A673 (cell line): ENCODE data around the gene PELO.

Source experiments
- EZH2 ChIP-seq: fragments of 200-600 bp; sonication (generic); IDR thresholded peaks from 2 replicates; pipeline ENCODE4 v1.6.1; 2017; ENCODE audit warnings: borderline replicate concordance, low read depth, mild to moderate bottlenecking, mixed read lengths, antibody characterized with exemption, low read length; ENCODE audit not compliant: poor library complexity, severe bottlenecking
- TF ChIP-seq, protein P1 (sequence below): fragments of 300-800, 200-600 bp; sonication (generic); conservative IDR thresholded peaks from 2 replicates; pipeline ENCODE4 v1.5.1; 2017; ENCODE audit warnings: low read depth, mild to moderate bottlenecking, antibody characterized with exemption, low read length, moderate library complexity, mixed read lengths

- TF ChIP-seq, protein P1, sequence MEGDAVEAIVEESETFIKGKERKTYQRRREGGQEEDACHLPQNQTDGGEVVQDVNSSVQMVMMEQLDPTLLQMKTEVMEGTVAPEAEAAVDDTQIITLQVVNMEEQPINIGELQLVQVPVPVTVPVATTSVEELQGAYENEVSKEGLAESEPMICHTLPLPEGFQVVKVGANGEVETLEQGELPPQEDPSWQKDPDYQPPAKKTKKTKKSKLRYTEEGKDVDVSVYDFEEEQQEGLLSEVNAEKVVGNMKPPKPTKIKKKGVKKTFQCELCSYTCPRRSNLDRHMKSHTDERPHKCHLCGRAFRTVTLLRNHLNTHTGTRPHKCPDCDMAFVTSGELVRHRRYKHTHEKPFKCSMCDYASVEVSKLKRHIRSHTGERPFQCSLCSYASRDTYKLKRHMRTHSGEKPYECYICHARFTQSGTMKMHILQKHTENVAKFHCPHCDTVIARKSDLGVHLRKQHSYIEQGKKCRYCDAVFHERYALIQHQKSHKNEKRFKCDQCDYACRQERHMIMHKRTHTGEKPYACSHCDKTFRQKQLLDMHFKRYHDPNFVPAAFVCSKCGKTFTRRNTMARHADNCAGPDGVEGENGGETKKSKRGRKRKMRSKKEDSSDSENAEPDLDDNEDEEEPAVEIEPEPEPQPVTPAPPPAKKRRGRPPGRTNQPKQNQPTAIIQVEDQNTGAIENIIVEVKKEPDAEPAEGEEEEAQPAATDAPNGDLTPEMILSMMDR: no peak
- no peak for TF ChIP-seq EZH2
These were observed 17.3 kb upstream of the PELO start for GRCh38 chr5:52770287-52770939.
